HG03060 (cell line): ENCODE results near the gene CCNF.

ENCODE experiments used
- ATAC-seq: cut with Tn5 transposase; IDR thresholded peaks from one replicate; pipeline ENCODE4 v1.9.1; 2021; ENCODE audit warnings: low read depth, moderate number of reproducible peaks; ENCODE audit not compliant: unreplicated experiment

Gene CCNF

GRCh38 chr16:2455081-2455845 lies 26.0 kb downstream of the CCNF start:
- no peak for ATAC-seq

GRCh38 chr16:2456551-2457153 lies 27.4 kb downstream of the CCNF start:
- ATAC-seq: no peak

- ATAC-seq: no peak
Measured at GRCh38 chr16:2457267-2457666, 28.0 kb downstream of the CCNF start.

GRCh38 chr16:2457946-2458345 lies 28.7 kb downstream of the CCNF start:
- no peak for ATAC-seq

- ATAC-seq: no peak
Measured at GRCh38 chr16:2458887-2459646, 29.8 kb downstream of the CCNF start.

GRCh38 chr16:2459647-2460390 lies 30.6 kb downstream of the CCNF start, which contains the start of gene TEDC2:
TEDC2 (plus strand) TSS chr16:2460109; CDS start chr16:2460145, 36 bp downstream.
- ATAC-seq: peak; percentile 53

GRCh38 chr16:2460391-2460713 lies 31.1 kb downstream of the CCNF start:
- no peak for ATAC-seq

- ATAC-seq: no peak
Measured at GRCh38 chr16:2460916-2461315, 31.7 kb downstream of the CCNF start.

- no peak for ATAC-seq
Measured at GRCh38 chr16:2462031-2462866, 33.0 kb downstream of the CCNF start.

- ATAC-seq: no peak
Measured at GRCh38 chr16:2464333-2464732, 35.1 kb downstream of the CCNF start.

- no peak for ATAC-seq
Measured at GRCh38 chr16:2465653-2466415, 36.6 kb downstream of the CCNF start.

GRCh38 chr16:2466667-2467527 lies 37.6 kb downstream of the CCNF start:
- ATAC-seq: no peak

GRCh38 chr16:2467528-2468232 lies 38.4 kb downstream of the CCNF start:
- no peak for ATAC-seq

- ATAC-seq: no peak
Measured at GRCh38 chr16:2468233-2468724, 39.0 kb downstream of the CCNF start.

GRCh38 chr16:2468725-2469398 lies 39.6 kb downstream of the CCNF start:
- ATAC-seq: no peak

GRCh38 chr16:2469399-2470233 lies 40.4 kb downstream of the CCNF start:
- no peak for ATAC-seq
